ENCODE measurements around the gene TSN. TPM values are rescaled to one million over a fixed set of nuclear protein-coding genes. Genes with fewer than 3 reads are reported as not detected.
A peak's percentile ranks its signal among the peaks of the same experiment; 100 is the strongest.

Gene TSN
- total RNA-seq, 1 donor from 2014 or later: 49.5 TPM

- no peak for TF ChIP-seq CTCF (IDR thresholded peaks at IDR 0.05; ENCODE audit: insufficient read depth, low read length, severe bottlenecking)
- DNase-seq (ENCODE audit: low read depth) (no peak), FAIRE-seq (no peak)
- Histone ChIP-seq H3K36me3 (ENCODE audit: control insufficient read depth, insufficient read depth, low read length) (peaks cover 8% of the 10 kb centered on the region), H3K4me3 (ENCODE audit: low read depth, low read length) (peak overlapping the region; percentile 98), H3K27me3 (ENCODE audit: control insufficient read depth, insufficient read depth, low read length) (no peaks in the 10 kb centered on the region)
Measured at GRCh38 chr2:121736140-121736461, 19.4 kb upstream of the TSN start.

- H3K27me3 ChIP-seq (ENCODE audit: control insufficient read depth, insufficient read depth, low read length): no peaks in the 10 kb centered on the region
Measured at GRCh38 chr2:121736462-121737336, 18.8 kb upstream of the TSN start, which contains the start of gene NIFK. Gene NIFK (minus strand): TSS chr2:121736875. CDS start chr2:121736850, 25 bp downstream.

GRCh38 chr2:121740973-121741372 lies 14.5 kb upstream of the TSN start:
- Histone ChIP-seq H3K4me3 (ENCODE audit: low read depth, low read length) (no peak overlapping the region), H3K27me3 (ENCODE audit: control insufficient read depth, insufficient read depth, low read length) (no peaks in the 10 kb centered on the region), H3K36me3 (ENCODE audit: control insufficient read depth, insufficient read depth, low read length) (no peaks in the 10 kb centered on the region)
- no peak for TF ChIP-seq CTCF (IDR thresholded peaks at IDR 0.05; ENCODE audit: insufficient read depth, low read length, severe bottlenecking)
- DNase-seq (ENCODE audit: low read depth) (no peak), FAIRE-seq (no peak)

More at GRCh38 chr2:121736462-121737336, 18.8 kb upstream of the TSN start, which contains the start of gene NIFK:
- peak; percentile 86 for DNase-seq (ENCODE audit: low read depth)
- Histone ChIP-seq H3K36me3 (ENCODE audit: control insufficient read depth, insufficient read depth, low read length) (peaks cover 3% of the 10 kb centered on the region), H3K4me3 (ENCODE audit: low read depth, low read length) (peak within 1 kb of the TSS; percentile 98)
- TF ChIP-seq CTCF (IDR thresholded peaks at IDR 0.05; ENCODE audit: insufficient read depth, low read length, severe bottlenecking): no peak
- FAIRE-seq: no peak

- Histone ChIP-seq H3K4me3 (ENCODE audit: low read depth, low read length) (no peak overlapping the region), H3K27me3 (ENCODE audit: control insufficient read depth, insufficient read depth, low read length) (no peaks in the 10 kb centered on the region), H3K36me3 (ENCODE audit: control insufficient read depth, insufficient read depth, low read length) (no peaks in the 10 kb centered on the region)
- no peak for TF ChIP-seq CTCF (IDR thresholded peaks at IDR 0.05; ENCODE audit: insufficient read depth, low read length, severe bottlenecking)
- no peak for FAIRE-seq
- DNase-seq (ENCODE audit: low read depth): no peak
Measured at GRCh38 chr2:121741450-121741849, 14.0 kb upstream of the TSN start.

- DNase-seq (ENCODE audit: low read depth) (peak; percentile 74), FAIRE-seq (no peak)
- TF ChIP-seq CTCF (IDR thresholded peaks at IDR 0.05; ENCODE audit: insufficient read depth, low read length, severe bottlenecking): no peak
- H3K4me3 ChIP-seq (ENCODE audit: low read depth, low read length): no peak overlapping the region
- H3K36me3 ChIP-seq (ENCODE audit: control insufficient read depth, insufficient read depth, low read length): no peaks in the 10 kb centered on the region
- H3K27me3 ChIP-seq (ENCODE audit: control insufficient read depth, insufficient read depth, low read length): no peaks in the 10 kb centered on the region
Measured at GRCh38 chr2:121746071-121746578, 9.3 kb upstream of the TSN start.
